Heart right ventricle (tissue), 16 donors: Measurements from ENCODE around the gene DNAL1. TPM values are rescaled to one million over a fixed set of nuclear protein-coding genes. Genes with fewer than 3 reads are reported as not detected.

Source experiments
- ATAC-seq, 8 donors: fragments of 200-7000 bp; cut with Tn5 transposase; one replicate each; pipeline ENCODE4 v1.9.1; 2020; ENCODE audit warnings: mild to moderate bottlenecking in 8 of 8, moderate library complexity in 8 of 8, moderate number of reproducible peaks in 1 of 8
- DNase-seq, 2 donors: peaks; one replicate each; pipeline ENCODE4 v3.0.0-alpha.2; 2020
- H3K27ac ChIP-seq, 10 donors: fragments of 200-600 bp; sonication (generic) in 2 of 10; one replicate each; pipeline versions ENCODE4 v1.5.0 to v1.8.0; 2020 to 2022; ENCODE audit warnings: mild to moderate bottlenecking in 3 of 10
- H3K27me3 ChIP-seq, 7 donors: fragments of 200-600 bp; one replicate each; pipeline ENCODE4 v1.8.0; 2021 to 2022; ENCODE audit warnings: mild to moderate bottlenecking in 2 of 7
- H3K36me3 ChIP-seq, 9 donors: fragments of 200-600 bp; sonication (generic) in 1 of 9; one replicate each; pipeline versions ENCODE4 v1.5.0 to v1.8.0; 2020 to 2022; ENCODE audit warnings: mild to moderate bottlenecking in 2 of 9
- H3K4me1 ChIP-seq, 9 donors: fragments of 200-600 bp; sonication (generic) in 1 of 9; one replicate each; pipeline versions ENCODE4 v1.5.0 to v1.8.0; 2020 to 2022; ENCODE audit warnings: mild to moderate bottlenecking in 4 of 9
- H3K4me3 ChIP-seq, 10 donors: fragments of 200-600 bp; sonication (generic) in 2 of 10; one replicate each; pipeline versions ENCODE4 v1.5.0 to v1.8.0; 2020 to 2022; ENCODE audit warnings: mild to moderate bottlenecking in 7 of 10, moderate library complexity in 2 of 10
- H3K9me3 ChIP-seq, 11 donors: fragments of 200-600 bp in 10 of 11; sonication (generic) in 2 of 11; one replicate each; pipeline versions ENCODE4 v1.5.0 to v1.8.0; 2013 to 2022; ENCODE audit warnings: mild to moderate bottlenecking in 2 of 11, control low read depth in 1 of 11, moderate library complexity in 1 of 11
- CTCF ChIP-seq, 9 donors: fragments of 200-600 bp; sonication (generic) in 2 of 9; IDR thresholded peaks; one replicate each; pipeline versions ENCODE4 v1.5.0 to v1.8.0; 2021 to 2022; ENCODE audit warnings: antibody characterized with exemption in 9 of 9, mild to moderate bottlenecking in 5 of 9, moderate library complexity in 1 of 9
- WGBS, 2 donors: extraction: QIAGEN DNeasy Blood & Tissue Kit; methylation state at CpG; one replicate each; pipeline ENCODE4 v1.1.7; 2013; ENCODE audit warnings: inconsistent platforms in 1 of 2; 5-methylcytosine and 5-hydroxymethylcytosine counted together
- intact Hi-C, 10 donors: fragments of 100-400 bp; cut with DNase I; formaldehyde crosslinking; loops; one replicate each; pipeline versions ENCODE4 v1.11.1 to v1.14.2; 2022
- polyA plus RNA-seq, 2 donors: library from polyadenylated mRNA; stranded (reverse); fragments of 200-250 nt; gene quantifications; one replicate each; pipeline ENCODE4 v1.2.3, GENCODE V29; 2013
- total RNA-seq, 10 donors: library from RNA; stranded (reverse); fragmentation: NEBNext Ultra II Directional in 3 of 10; extraction: Animal tissue kit (Norgen Biotek cat#: 25700) in 3 of 10; gene quantifications; one replicate each; pipeline versions ENCODE4 v1.2.1 to v1.2.4, GENCODE V29; 2021 to 2023
- donor health status: Arrhythmogenic right ventricular cardiomyopathy.
- donor health status: ischemic (EF 13 %, LVEDD 7.1; RV severe dilation, severe dysfunction).
- donor health status: healthy with polysubstance abuse.
- donor health status: DM: no; HTN: yes; CAD: no.
- donor health status: DM: no; HTN: no; CAD: no.
- donor health status: ischemic (EF 25% LVEDD 6.9; RV normal size, moderate dysfunction).
- donor health status: ischemic (EF 25% LVEDD 5.7; RV mildly dilated, moderate dysfunction).
- donor health status: healthy.
- donor health status: DM: yes; HTN: yes; CAD: no.
- donor health status: Ischemic cardiomyopathy.
- donor health status: ischemic (EF 35%, LVEDD 5.7; RV mildly dilated, moderate dysfunction).
- donor health status: nonischemic (EF 11% LVEDD 7.7; RV severe dilation, severe dysfunction).
- donor health status: DM: yes; HTN: yes; CAD: no.
- donor health status: PGD.
- donor health status: ischemic (EF 29% LVEDD 5.4; RV normal size, mild dysfunction).
- donor health status: nonischemic (EF 23%, LVEDD 6.1; RV moderate dilation, normal function).

DNAL1 gene
- total and polyA plus RNA-seq, 12 donors = 5.9 to 21.2 (median 13.7) TPM

GRCh38 chr14:73742520-73743238, 97.9 kb downstream of the DNAL1 start:
- peak overlapping the region; percentile 26 to 89 (median 85) for H3K27ac ChIP-seq
- DNase-seq (no peak), ATAC-seq (no peak)
- intact Hi-C loops = loop anchor here in 1 of 10 donors (5.0 kb wide), 1 partner anchor 80 kb away; no protein-coding TSS in a partner anchor
- TF ChIP-seq CTCF (IDR thresholded peaks at IDR 0.05) = no peak
- H3K4me3 ChIP-seq = peak overlapping the region in 2 of 10 donors; percentile 29 to 41
- no peaks in the 10 kb centered on the region for H3K27me3 ChIP-seq
- 73 to 78% methylated on average over 6 of the region's 6 CpGs for WGBS, 2 donors
- no peaks in the 10 kb centered on the region for H3K9me3 ChIP-seq
- H3K4me1 ChIP-seq = peaks cover 78 to 98% (median 93%) of the 10 kb centered on the region in 9 donors
- peaks cover 0 to 34% (median 21%) of the 10 kb centered on the region in 9 donors for H3K36me3 ChIP-seq

GRCh38 chr14:73743431-73743931, 98.7 kb downstream of the DNAL1 start:
- DNase-seq (no peak), ATAC-seq (peak in 6 of 8 donors; percentile 10 to 24 (median 16))
- peaks cover 78 to 100% (median 98%) of the 10 kb centered on the region in 9 donors for H3K4me1 ChIP-seq
- peak overlapping the region; percentile 7 to 89 (median 85) for H3K27ac ChIP-seq
- peak overlapping the region in 1 of 10 donors; percentile 1 for H3K4me3 ChIP-seq
- intact Hi-C loops = loop anchor here in 1 of 10 donors (5.0 kb wide), 1 partner anchor 79 kb away; no protein-coding TSS in a partner anchor
- no peaks in the 10 kb centered on the region for H3K27me3 ChIP-seq
- no peaks in the 10 kb centered on the region for H3K9me3 ChIP-seq
- peaks cover 0 to 26% (median 13%) of the 10 kb centered on the region in 9 donors for H3K36me3 ChIP-seq
- TF ChIP-seq CTCF (IDR thresholded peaks at IDR 0.05) = no peak
- 28 to 41% methylated on average over 11 of the region's 11 CpGs for WGBS, 2 donors

- ATAC-seq = no peak
- no peaks in the 10 kb centered on the region for H3K9me3 ChIP-seq
These were observed 99.5 kb downstream of the DNAL1 start for GRCh38 chr14:73744175-73744867.

More at GRCh38 chr14:73744175-73744867, 99.5 kb downstream of the DNAL1 start:
- 35 to 43% methylated on average over 7 of the region's 7 CpGs for WGBS, 2 donors
- Histone ChIP-seq H3K27me3 (no peaks in the 10 kb centered on the region), H3K4me3 (no peak overlapping the region), H3K36me3 (peaks cover 0 to 17% (median 5%) of the 10 kb centered on the region in 9 donors), H3K27ac (peak overlapping the region in 8 of 10 donors; percentile 65 to 89 (median 86)), H3K4me1 (peaks cover 74 to 100% (median 100%) of the 10 kb centered on the region in 9 donors)
- no peak for DNase-seq
- TF ChIP-seq CTCF (IDR thresholded peaks at IDR 0.05) = no peak
- intact Hi-C loops = loop anchor here in 1 of 10 donors (5.0 kb wide), 1 partner anchor 78 kb away; no protein-coding TSS in a partner anchor
